NT2/D1 (cell line): ENCODE measurements around the gene TPP2.

ENCODE experiments used
- YY1 ChIP-seq: IDR thresholded peaks from 2 replicates; pipeline ENCODE4 v1.6.1; 2011; ENCODE audit not compliant: insufficient read length, insufficient read depth
- ZNF274 ChIP-seq: IDR thresholded peaks from 2 replicates; pipeline ENCODE4 v1.6.1; 2011; ENCODE audit warnings: mild to moderate bottlenecking, low read depth, low read length

- TF ChIP-seq ZNF274 = no peak
- TF ChIP-seq YY1 = no peak
Measured at GRCh38 chr13:102651392-102651791, 54.6 kb downstream of the TPP2 start.
